Cardiac fibroblast (primary cell): ENCODE data around the gene GIT2.
A peak's percentile ranks its signal among the peaks of the same experiment; 100 is the strongest.

Source experiments
- DNase-seq, 2 donors: peaks; one replicate each; pipeline versions ENCODE4 v3.0.0 to v3.0.0-alpha.2; 2010; ENCODE audit warnings: low read depth in 2 of 2
- H3K4me3 ChIP-seq, 2 donors: replicated peaks in 1 of 2; 1 replicate in 1 of 2; 2 replicates in 1 of 2; pipeline ENCODE4 v1.5.1; 2011; ENCODE audit warnings: low read depth in 2 of 2, low read length in 2 of 2, mild to moderate bottlenecking in 2 of 2, moderate library complexity in 1 of 2
- CTCF ChIP-seq: IDR thresholded peaks from one replicate; pipeline ENCODE4 v1.5.1; 2011; ENCODE audit warnings: low read depth, mild to moderate bottlenecking, low read length, inconsistent platforms

Gene GIT2

GRCh38 chr12:109927622-109928021 lies 68.5 kb downstream of the GIT2 start:
- H3K4me3 ChIP-seq = no peak overlapping the region
- peak; percentile 59 to 70 for DNase-seq
- peak; percentile 89 for TF ChIP-seq CTCF

- DNase-seq = no peak
- H3K4me3 ChIP-seq = no peak overlapping the region
- TF ChIP-seq CTCF = no peak
These were observed 69.5 kb downstream of the GIT2 start for GRCh38 chr12:109926488-109927210.

GRCh38 chr12:109926016-109926415 lies 70.2 kb downstream of the GIT2 start:
- no peak for TF ChIP-seq CTCF
- no peak for DNase-seq
- no peak overlapping the region for H3K4me3 ChIP-seq

- DNase-seq = no peak
- no peak overlapping the region for H3K4me3 ChIP-seq
- TF ChIP-seq CTCF = no peak
These were observed 70.9 kb downstream of the GIT2 start for GRCh38 chr12:109925185-109925840.

- no peak for TF ChIP-seq CTCF
- H3K4me3 ChIP-seq = no peak overlapping the region
- no peak for DNase-seq
These were observed 72.5 kb downstream of the GIT2 start for GRCh38 chr12:109923481-109924245.

- H3K4me3 ChIP-seq = no peak overlapping the region
- no peak for DNase-seq
- no peak for TF ChIP-seq CTCF
These were observed 73.1 kb downstream of the GIT2 start for GRCh38 chr12:109923038-109923437.
